Stimulated activated CD8-positive, alpha-beta memory T cell treated with anti-CD3 and anti-CD28 coated beads, Interleukin-15, amount 100 ng/mL, for 4 hours (primary cell): ENCODE data around the gene C19orf38.

Experiments used
- DNase-seq, 2 donors: peaks; one replicate each; pipeline ENCODE4 v3.0.0-alpha.2; 2020; ENCODE audit warnings: low read depth in 2 of 2

Gene C19orf38

GRCh38 chr19:10911579-10912363 lies 63.6 kb downstream of the C19orf38 start:
- no peak for DNase-seq

GRCh38 chr19:10912619-10913018 lies 64.4 kb downstream of the C19orf38 start:
- DNase-seq: no peak

- DNase-seq: no peak
Measured at GRCh38 chr19:10913716-10914340, 65.6 kb downstream of the C19orf38 start.

- no peak for DNase-seq
Measured at GRCh38 chr19:10915130-10916091, 67.2 kb downstream of the C19orf38 start.

- no peak for DNase-seq
Measured at GRCh38 chr19:10916602-10917001, 68.4 kb downstream of the C19orf38 start.

GRCh38 chr19:10918359-10918758 lies 70.1 kb downstream of the C19orf38 start:
- no peak for DNase-seq
